ENCODE data around the gene ATP6AP1. TPM values are rescaled to one million over a fixed set of nuclear protein-coding genes. Genes with fewer than 3 reads are reported as not detected.

Gene ATP6AP1
- total RNA-seq, 1 donor, result 61.9 TPM

DNA sequence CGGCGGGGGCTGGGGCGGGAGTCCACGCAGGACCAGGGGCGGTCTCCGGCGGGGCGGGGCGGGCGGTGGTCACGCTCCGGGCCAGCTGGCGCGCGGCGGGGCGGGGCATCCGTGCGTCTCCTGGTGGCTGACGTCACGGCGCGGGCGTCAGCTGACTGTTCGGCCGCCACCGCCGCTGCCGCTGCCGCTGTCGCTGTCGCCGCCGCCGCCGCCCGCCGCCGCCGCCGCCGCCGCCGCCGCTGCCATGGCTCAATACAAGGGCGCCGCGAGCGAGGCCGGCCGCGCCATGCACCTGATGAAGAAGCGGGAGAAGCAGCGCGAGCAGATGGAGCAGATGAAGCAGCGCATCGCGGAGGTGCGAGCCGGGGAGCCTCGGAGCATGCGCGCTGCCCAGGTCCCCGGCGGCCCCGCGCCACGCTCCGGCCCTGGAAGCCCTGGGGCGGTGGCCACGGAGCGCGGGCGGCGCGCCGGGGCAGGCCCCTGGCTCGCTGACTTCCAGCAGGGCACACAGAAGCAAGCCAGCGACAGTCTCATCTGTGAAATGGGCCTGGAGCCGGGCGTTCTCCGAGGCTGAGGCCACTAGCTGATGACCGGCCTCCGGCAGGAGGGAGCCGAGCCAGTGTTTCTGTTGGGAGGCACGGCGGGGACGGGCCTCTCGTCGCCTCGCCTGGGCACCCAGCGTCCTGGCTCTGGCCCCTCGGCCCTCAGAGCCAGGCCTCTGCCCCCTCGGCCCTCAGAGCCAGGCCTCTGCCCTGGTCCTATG is 15.7 kb downstream of the ATP6AP1 start, which contains the start of gene FAM50A:
FAM50A (plus strand) TSS at position 150 of the 763 bp plus-strand sequence; CDS start at position 245, 95 bp downstream.
- H3K27me3 ChIP-seq (ENCODE audit: insufficient read depth, low read length), result no peaks in the 10 kb centered on the region
- H3K79me2 ChIP-seq (ENCODE audit: insufficient read depth, low read length), result peaks cover 62% of the 10 kb centered on the region
- peaks cover 50% of the 10 kb centered on the region for H3K36me3 ChIP-seq (ENCODE audit: insufficient read depth, low read length)

DNA sequence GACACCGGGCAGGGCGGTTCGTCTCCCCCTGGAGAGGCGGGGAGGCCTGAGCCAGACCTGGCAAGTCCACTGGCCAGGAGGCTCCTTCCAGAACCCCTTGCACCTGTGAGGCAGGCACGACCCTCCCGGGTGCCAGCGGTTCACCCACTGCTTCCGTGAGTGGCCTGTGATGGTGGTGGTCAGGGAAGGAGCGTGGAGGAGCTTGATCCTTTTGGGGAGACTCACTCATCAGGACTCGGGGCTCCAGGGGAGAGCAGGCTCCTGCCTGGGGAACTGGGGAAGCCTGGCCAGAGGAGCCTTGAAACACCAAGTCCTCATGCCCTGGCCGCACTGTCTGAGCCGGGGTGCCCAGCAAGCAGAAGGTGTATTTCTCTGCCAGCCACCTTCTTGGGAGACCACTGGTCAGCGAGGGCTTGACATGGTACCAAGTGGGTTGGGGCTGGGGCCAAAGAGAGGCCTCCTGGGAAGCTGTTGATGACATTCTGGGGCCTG is 16.3 kb downstream of the ATP6AP1 start:
- Histone ChIP-seq H3K27me3 (ENCODE audit: insufficient read depth, low read length) (no peaks in the 10 kb centered on the region), H3K27ac (ENCODE audit: low read depth, low read length) (peak overlapping the region; percentile 66), H3K4me3 (ENCODE audit: insufficient read depth, low read length) (peak overlapping the region; percentile 76), H2AFZ (ENCODE audit: low read length) (no peak overlapping the region), H3K4me2 (ENCODE audit: insufficient read depth, low read length) (peak overlapping the region; percentile 76), H3K4me1 (ENCODE audit: insufficient read depth, low read length) (peaks cover 10% of the 10 kb centered on the region), H3K36me3 (ENCODE audit: insufficient read depth, low read length) (peaks cover 53% of the 10 kb centered on the region), H4K20me1 (ENCODE audit: insufficient read depth, low read length) (peaks cover 24% of the 10 kb centered on the region), H3K79me2 (ENCODE audit: insufficient read depth, low read length) (peaks cover 56% of the 10 kb centered on the region), H3K9me3 (ENCODE audit: low read depth, low read length) (no peaks in the 10 kb centered on the region)
- DNase-seq (ENCODE audit: insufficient read length, low spot score, missing footprints), result peak; percentile 89
- TF ChIP-seq, protein P1, sequence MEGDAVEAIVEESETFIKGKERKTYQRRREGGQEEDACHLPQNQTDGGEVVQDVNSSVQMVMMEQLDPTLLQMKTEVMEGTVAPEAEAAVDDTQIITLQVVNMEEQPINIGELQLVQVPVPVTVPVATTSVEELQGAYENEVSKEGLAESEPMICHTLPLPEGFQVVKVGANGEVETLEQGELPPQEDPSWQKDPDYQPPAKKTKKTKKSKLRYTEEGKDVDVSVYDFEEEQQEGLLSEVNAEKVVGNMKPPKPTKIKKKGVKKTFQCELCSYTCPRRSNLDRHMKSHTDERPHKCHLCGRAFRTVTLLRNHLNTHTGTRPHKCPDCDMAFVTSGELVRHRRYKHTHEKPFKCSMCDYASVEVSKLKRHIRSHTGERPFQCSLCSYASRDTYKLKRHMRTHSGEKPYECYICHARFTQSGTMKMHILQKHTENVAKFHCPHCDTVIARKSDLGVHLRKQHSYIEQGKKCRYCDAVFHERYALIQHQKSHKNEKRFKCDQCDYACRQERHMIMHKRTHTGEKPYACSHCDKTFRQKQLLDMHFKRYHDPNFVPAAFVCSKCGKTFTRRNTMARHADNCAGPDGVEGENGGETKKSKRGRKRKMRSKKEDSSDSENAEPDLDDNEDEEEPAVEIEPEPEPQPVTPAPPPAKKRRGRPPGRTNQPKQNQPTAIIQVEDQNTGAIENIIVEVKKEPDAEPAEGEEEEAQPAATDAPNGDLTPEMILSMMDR (IDR thresholded peaks at IDR 0.05; ENCODE audit: extremely low read depth, low read depth, low read length), result no peak

More for the DNA sequence above, 15.7 kb downstream of the ATP6AP1 start, which contains the start of gene FAM50A:
- peaks cover 10% of the 10 kb centered on the region for H3K4me1 ChIP-seq (ENCODE audit: insufficient read depth, low read length)
- DNase-seq (ENCODE audit: insufficient read length, low spot score, missing footprints), result peak; percentile 99
- peaks cover 28% of the 10 kb centered on the region for H4K20me1 ChIP-seq (ENCODE audit: insufficient read depth, low read length)
- H3K27ac ChIP-seq (ENCODE audit: low read depth, low read length), result peak within 1 kb of the TSS; percentile 66
- no peaks in the 10 kb centered on the region for H3K9me3 ChIP-seq (ENCODE audit: low read depth, low read length)
- H3K4me2 ChIP-seq (ENCODE audit: insufficient read depth, low read length), result peak within 1 kb of the TSS; percentile 76
- TF ChIP-seq, protein P1 (IDR thresholded peaks at IDR 0.05; ENCODE audit: extremely low read depth, low read depth, low read length), result no peak
- peak within 1 kb of the TSS; percentile 22 for H2AFZ ChIP-seq (ENCODE audit: low read length)
- H3K4me3 ChIP-seq (ENCODE audit: insufficient read depth, low read length), result peak within 1 kb of the TSS; percentile 76

DNA sequence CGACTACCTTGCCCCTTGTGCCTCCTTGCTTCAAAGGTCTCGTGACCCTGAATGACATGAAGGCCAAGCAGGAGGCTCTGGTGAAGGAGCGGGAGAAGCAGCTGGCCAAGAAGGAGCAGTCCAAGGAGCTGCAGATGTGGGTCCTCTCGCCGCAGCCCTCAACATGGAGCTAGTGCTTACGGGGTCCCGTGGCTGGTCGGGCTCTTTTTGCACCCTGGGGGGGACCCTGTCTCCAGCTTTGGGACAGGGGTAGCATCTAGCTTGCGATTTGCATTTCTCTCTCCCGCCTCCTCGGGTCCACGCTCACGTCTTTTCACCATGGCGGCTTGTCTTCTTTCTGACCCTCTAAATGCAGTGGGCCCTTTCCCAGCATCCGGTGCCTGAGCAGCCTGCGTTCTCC is 17.3 kb downstream of the ATP6AP1 start:
- no peak overlapping the region for H3K27ac ChIP-seq (ENCODE audit: low read depth, low read length)
- no peak overlapping the region for H3K4me2 ChIP-seq (ENCODE audit: insufficient read depth, low read length)
- H3K9me3 ChIP-seq (ENCODE audit: low read depth, low read length), result no peaks in the 10 kb centered on the region
- no peaks in the 10 kb centered on the region for H3K27me3 ChIP-seq (ENCODE audit: insufficient read depth, low read length)
- DNase-seq (ENCODE audit: insufficient read length, low spot score, missing footprints), result no peak
- peaks cover 17% of the 10 kb centered on the region for H4K20me1 ChIP-seq (ENCODE audit: insufficient read depth, low read length)
- TF ChIP-seq, protein P1 (IDR thresholded peaks at IDR 0.05; ENCODE audit: extremely low read depth, low read depth, low read length), result no peak
- peaks cover 50% of the 10 kb centered on the region for H3K36me3 ChIP-seq (ENCODE audit: insufficient read depth, low read length)
- peaks cover 46% of the 10 kb centered on the region for H3K79me2 ChIP-seq (ENCODE audit: insufficient read depth, low read length)
- H2AFZ ChIP-seq (ENCODE audit: low read length), result no peak overlapping the region
- H3K4me1 ChIP-seq (ENCODE audit: insufficient read depth, low read length), result peaks cover 10% of the 10 kb centered on the region
- no peak overlapping the region for H3K4me3 ChIP-seq (ENCODE audit: insufficient read depth, low read length)

DNA sequence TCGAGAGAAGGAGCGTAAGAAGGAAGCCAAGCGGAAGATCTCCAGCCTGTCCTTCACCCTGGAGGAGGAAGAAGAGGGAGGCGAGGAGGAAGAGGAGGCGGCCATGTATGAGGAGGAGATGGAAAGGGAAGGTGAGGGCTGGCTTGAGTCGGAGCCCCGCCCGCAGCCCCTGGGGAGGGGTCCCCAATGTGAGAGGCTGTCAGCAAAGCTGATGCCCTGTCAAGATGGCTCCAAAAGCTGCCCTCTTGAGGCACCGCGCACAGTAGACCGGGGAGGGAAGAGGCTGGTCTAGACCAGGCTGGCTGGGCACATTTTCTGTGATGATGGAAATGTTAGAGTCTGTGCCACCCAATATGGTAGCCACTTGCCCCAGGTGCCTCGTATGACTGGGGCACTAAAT is 18.0 kb downstream of the ATP6AP1 start:
- Histone ChIP-seq H3K27me3 (ENCODE audit: insufficient read depth, low read length) (no peaks in the 10 kb centered on the region), H3K79me2 (ENCODE audit: insufficient read depth, low read length) (peaks cover 43% of the 10 kb centered on the region), H3K4me2 (ENCODE audit: insufficient read depth, low read length) (no peak overlapping the region), H4K20me1 (ENCODE audit: insufficient read depth, low read length) (peaks cover 15% of the 10 kb centered on the region), H3K4me3 (ENCODE audit: insufficient read depth, low read length) (no peak overlapping the region), H2AFZ (ENCODE audit: low read length) (no peak overlapping the region), H3K27ac (ENCODE audit: low read depth, low read length) (no peak overlapping the region), H3K4me1 (ENCODE audit: insufficient read depth, low read length) (peaks cover 10% of the 10 kb centered on the region), H3K36me3 (ENCODE audit: insufficient read depth, low read length) (peaks cover 47% of the 10 kb centered on the region), H3K9me3 (ENCODE audit: low read depth, low read length) (no peaks in the 10 kb centered on the region)
- TF ChIP-seq, protein P1 (IDR thresholded peaks at IDR 0.05; ENCODE audit: extremely low read depth, low read depth, low read length), result no peak
- DNase-seq (ENCODE audit: insufficient read length, low spot score, missing footprints), result no peak
